Neural progenitor cell (in vitro differentiated cells): ENCODE measurements around the gene LVRN. TPM values are rescaled to one million over a fixed set of nuclear protein-coding genes. Genes with fewer than 3 reads are reported as not detected.

Experiments used
- DNase-seq: peaks from one replicate; pipeline ENCODE4 v3.0.0-alpha.2; 2016; ENCODE audit warnings: low spot score
- H2AFZ ChIP-seq: fragments of 200-600 bp; sonication (generic); replicated peaks from 2 replicates; pipeline ENCODE4 v1.6.1; 2016; ENCODE audit warnings: antibody characterized with exemption
- H3F3A ChIP-seq: fragments of 200-600 bp; sonication (generic); 2 replicates; pipeline ENCODE4 v1.6.1; 2016; ENCODE audit warnings: antibody characterized with exemption, low read depth
- H3K27ac ChIP-seq: fragments of 200-600 bp; sonication (generic); 2 replicates; pipeline ENCODE4 v1.5.1; 2016; ENCODE audit warnings: mild to moderate bottlenecking
- H3K27me3 ChIP-seq: fragments of 200-600 bp; sonication (generic); 2 replicates; pipeline ENCODE4 v1.6.1; 2016; ENCODE audit warnings: mild to moderate bottlenecking, moderate library complexity
- H3K36me3 ChIP-seq: fragments of 200-600 bp; sonication (generic); 2 replicates; pipeline ENCODE4 v1.5.1; 2016
- H3K4me1 ChIP-seq: fragments of 200-600 bp; sonication (generic); 2 replicates; pipeline ENCODE4 v1.6.1; 2016; ENCODE audit warnings: mixed run types
- H3K4me2 ChIP-seq: fragments of 200-600 bp; sonication (generic); 2 replicates; pipeline ENCODE4 v1.6.1; 2016
- H3K4me3 ChIP-seq: fragments of 200-600 bp; sonication (generic); 2 replicates; pipeline ENCODE4 v1.5.1; 2016
- H3K79me2 ChIP-seq: fragments of 200-600 bp; sonication (generic); 2 replicates; pipeline ENCODE4 v1.6.1; 2016; ENCODE audit warnings: low read depth
- H3K9ac ChIP-seq: fragments of 200-600 bp; sonication (generic); 2 replicates; pipeline ENCODE4 v1.6.1; 2016
- H3K9me3 ChIP-seq: fragments of 200-600 bp; sonication (generic); 2 replicates; pipeline ENCODE4 v1.5.1; 2016; ENCODE audit warnings: low read depth
- H4K20me1 ChIP-seq: fragments of 200-600 bp; sonication (generic); 2 replicates; pipeline ENCODE4 v1.6.1; 2016; ENCODE audit warnings: low read depth
- H3K27ac Mint-ChIP-seq: 3 replicates; pipeline ENCODE4 v1.8.0; 2021; ENCODE audit warnings: mixed read lengths
- H3K27me3 Mint-ChIP-seq: 2 replicates; pipeline ENCODE4 v1.8.0; 2022; ENCODE audit warnings: low read depth, mild to moderate bottlenecking, inconsistent platforms, moderate library complexity, mixed read lengths; ENCODE audit not compliant: insufficient read depth
- H3K36me3 Mint-ChIP-seq: 3 replicates; pipeline ENCODE4 v1.8.0; 2021; ENCODE audit warnings: mixed read lengths
- H3K4me1 Mint-ChIP-seq: 3 replicates; pipeline ENCODE4 v1.8.0; 2021; ENCODE audit warnings: mixed read lengths
- H3K4me3 Mint-ChIP-seq: 3 replicates; pipeline ENCODE4 v1.8.0; 2021; ENCODE audit warnings: mild to moderate bottlenecking, moderate library complexity, mixed read lengths
- H3K9me3 Mint-ChIP-seq: 3 replicates; pipeline ENCODE4 v1.8.0; 2020; ENCODE audit warnings: mixed read lengths
- CTCF ChIP-seq: fragments of 200-600 bp; sonication (generic); IDR thresholded peaks from 2 replicates; pipeline ENCODE4 v1.5.1; 2017; ENCODE audit warnings: antibody characterized with exemption, mild to moderate bottlenecking
- EZH2 ChIP-seq: fragments of 200-600 bp; sonication (generic); IDR thresholded peaks from 2 replicates; pipeline ENCODE4 v1.6.1; 2017; ENCODE audit warnings: antibody characterized with exemption, mild to moderate bottlenecking, moderate library complexity
- EZH2phosphoT487 ChIP-seq: fragments of 200-600 bp; sonication (generic); IDR thresholded peaks from 2 replicates; pipeline ENCODE4 v1.6.1; 2017; ENCODE audit warnings: antibody characterized with exemption
- total RNA-seq: library from RNA; depleted of rRNA; stranded (reverse); fragments of >200 nt; gene quantifications from 2 replicates; pipeline ENCODE4 v1.2.3, GENCODE V29; 2015; ENCODE audit warnings: low replicate concordance

The LVRN gene
- total RNA-seq, 1 donor from 2014 or later, result 0.41 TPM

GRCh38 chr5:115962565-115963402 lies 509 bp downstream of the LVRN start:
- Mint-ChIP-seq H3K4me3 (peak overlapping the region; percentile 38), H3K27ac (no peak overlapping the region), H3K27me3 (peaks cover 18% of the 10 kb centered on the region), H3K4me1 (no peaks in the 10 kb centered on the region), H3K36me3 (no peaks in the 10 kb centered on the region), H3K9me3 (peaks cover 4% of the 10 kb centered on the region)
- Histone ChIP-seq H3F3A (no peaks in the 10 kb centered on the region), H3K4me2 (peak overlapping the region; percentile 69), H3K9me3 (no peaks in the 10 kb centered on the region), H3K27ac (no peak overlapping the region), H4K20me1 (no peaks in the 10 kb centered on the region), H3K9ac (no peak overlapping the region), H3K4me1 (no peaks in the 10 kb centered on the region), H3K4me3 (peak overlapping the region; percentile 45), H3K36me3 (no peaks in the 10 kb centered on the region), H3K79me2 (no peaks in the 10 kb centered on the region), H2AFZ (peak overlapping the region; percentile 55), H3K27me3 (peaks cover 76% of the 10 kb centered on the region)
- peak; percentile 53 for DNase-seq
- TF ChIP-seq EZH2phosphoT487 (no peak), EZH2 (peak; percentile 42)

- Mint-ChIP-seq H3K4me1 (no peaks in the 10 kb centered on the region), H3K27me3 (peaks cover 16% of the 10 kb centered on the region), H3K4me3 (peak overlapping the region; percentile 27), H3K36me3 (no peaks in the 10 kb centered on the region), H3K27ac (no peak overlapping the region), H3K9me3 (peaks cover 4% of the 10 kb centered on the region)
- peak; percentile 33 for DNase-seq
- H3F3A ChIP-seq, result no peaks in the 10 kb centered on the region
- H3K27ac ChIP-seq, result no peak overlapping the region
- peaks cover 76% of the 10 kb centered on the region for H3K27me3 ChIP-seq
- no peak overlapping the region for H3K9ac ChIP-seq
- TF ChIP-seq CTCF (no peak), EZH2phosphoT487 (no peak), EZH2 (no peak)
- peak overlapping the region; percentile 69 for H3K4me2 ChIP-seq
- H3K79me2 ChIP-seq, result no peaks in the 10 kb centered on the region
- H3K36me3 ChIP-seq, result no peaks in the 10 kb centered on the region
- no peaks in the 10 kb centered on the region for H3K4me1 ChIP-seq
- no peak overlapping the region for H3K4me3 ChIP-seq
- H4K20me1 ChIP-seq, result no peaks in the 10 kb centered on the region
- no peak overlapping the region for H2AFZ ChIP-seq
- no peaks in the 10 kb centered on the region for H3K9me3 ChIP-seq
Measured at GRCh38 chr5:115963566-115963965, 1.3 kb downstream of the LVRN start.

GRCh38 chr5:115968770-115969169 lies 6.5 kb downstream of the LVRN start:
- Histone ChIP-seq H3K4me2 (no peak overlapping the region), H2AFZ (peak overlapping the region; percentile 80), H3F3A (no peaks in the 10 kb centered on the region), H3K9ac (no peak overlapping the region), H3K27ac (no peak overlapping the region), H3K4me1 (no peaks in the 10 kb centered on the region), H4K20me1 (no peaks in the 10 kb centered on the region), H3K4me3 (no peak overlapping the region), H3K36me3 (no peaks in the 10 kb centered on the region), H3K9me3 (peaks cover 8% of the 10 kb centered on the region), H3K79me2 (no peaks in the 10 kb centered on the region), H3K27me3 (peaks cover 33% of the 10 kb centered on the region)
- no peak for TF ChIP-seq CTCF
- no peak for TF ChIP-seq EZH2phosphoT487
- no peak for TF ChIP-seq EZH2
- Mint-ChIP-seq H3K27ac (no peak overlapping the region), H3K36me3 (no peaks in the 10 kb centered on the region), H3K27me3 (peaks cover 4% of the 10 kb centered on the region), H3K4me3 (no peak overlapping the region), H3K4me1 (no peaks in the 10 kb centered on the region), H3K9me3 (peaks cover 2% of the 10 kb centered on the region)
- DNase-seq, result no peak

GRCh38 chr5:115977096-115977495 lies 14.8 kb downstream of the LVRN start:
- no peak overlapping the region for H3K4me3 Mint-ChIP-seq
- H3K79me2 ChIP-seq, result no peaks in the 10 kb centered on the region
- H3K4me2 ChIP-seq, result no peak overlapping the region
- no peak overlapping the region for H2AFZ ChIP-seq
- H3K9ac ChIP-seq, result no peak overlapping the region
- no peaks in the 10 kb centered on the region for H4K20me1 ChIP-seq
- H3K36me3 ChIP-seq, result no peaks in the 10 kb centered on the region
- H3K4me1 ChIP-seq, result no peaks in the 10 kb centered on the region
- H3K4me3 ChIP-seq, result no peak overlapping the region
- no peak for DNase-seq
- H3K36me3 Mint-ChIP-seq, result no peaks in the 10 kb centered on the region
- no peaks in the 10 kb centered on the region for H3K27me3 ChIP-seq
- no peaks in the 10 kb centered on the region for H3K4me1 Mint-ChIP-seq
- H3K27ac ChIP-seq, result no peak overlapping the region
- H3K9me3 Mint-ChIP-seq, result no peaks in the 10 kb centered on the region
- no peak overlapping the region for H3K27ac Mint-ChIP-seq
- H3K27me3 Mint-ChIP-seq, result no peaks in the 10 kb centered on the region
- H3K9me3 ChIP-seq, result peaks cover 5% of the 10 kb centered on the region
- TF ChIP-seq EZH2phosphoT487 (no peak), CTCF (no peak), EZH2 (no peak)
- H3F3A ChIP-seq, result no peaks in the 10 kb centered on the region
